H9 (cell line): ENCODE results near the gene GPHN. TPM values are rescaled to one million over a fixed set of nuclear protein-coding genes. Genes with fewer than 3 reads are reported as not detected.

Experiments
- DNase-seq: peaks from one replicate; pipeline ENCODE4 v3.0.0-alpha.2; 2017
- H2AFZ ChIP-seq: one replicate; pipeline ENCODE4 v1.6.1; 2013; ENCODE audit warnings: mild to moderate bottlenecking, low read length, control low read depth, moderate library complexity
- H2AK5ac ChIP-seq: 2 replicates; pipeline ENCODE4 v1.6.1; 2013; ENCODE audit warnings: low read length, control low read depth, mixed read lengths; ENCODE audit not compliant: insufficient read length
- H2BK120ac ChIP-seq: one replicate; pipeline ENCODE4 v1.6.1; 2013; ENCODE audit warnings: low read depth, mild to moderate bottlenecking, low read length, control low read depth, inconsistent platforms; ENCODE audit not compliant: poor library complexity, severe bottlenecking
- H2BK12ac ChIP-seq: 2 replicates; pipeline ENCODE4 v1.6.1; 2013; ENCODE audit warnings: low read length, control low read depth, mixed read lengths, low read depth; ENCODE audit not compliant: insufficient read length
- H2BK15ac ChIP-seq: 2 replicates; pipeline ENCODE4 v1.6.1; 2013; ENCODE audit warnings: low read depth, low read length, control low read depth
- H2BK20ac ChIP-seq: one replicate; pipeline ENCODE4 v1.6.1; 2013; ENCODE audit warnings: low read depth, mild to moderate bottlenecking, low read length, control low read depth, inconsistent platforms; ENCODE audit not compliant: poor library complexity, severe bottlenecking
- H2BK5ac ChIP-seq: 2 replicates; pipeline ENCODE4 v1.6.1; 2013; ENCODE audit warnings: low read length, control low read depth, mixed read lengths; ENCODE audit not compliant: insufficient read length
- H3K14ac ChIP-seq: 2 replicates; pipeline ENCODE4 v1.6.1; 2013; ENCODE audit warnings: low read length, control low read depth; ENCODE audit not compliant: insufficient read depth
- H3K18ac ChIP-seq: 2 replicates; pipeline ENCODE4 v1.6.1; 2013; ENCODE audit warnings: low read depth, mild to moderate bottlenecking, mixed read lengths, low read length, control low read depth; ENCODE audit not compliant: insufficient read length
- H3K23ac ChIP-seq: 2 replicates; pipeline ENCODE4 v1.6.1; 2013; ENCODE audit warnings: low read length, control low read depth, mixed read lengths, low read depth; ENCODE audit not compliant: insufficient read length
- H3K23me2 ChIP-seq: 2 replicates; pipeline ENCODE4 v1.6.1; 2013; ENCODE audit warnings: low read depth, mild to moderate bottlenecking, mixed read lengths, low read length, control low read depth; ENCODE audit not compliant: insufficient read length, poor library complexity, severe bottlenecking
- H3K27ac ChIP-seq: 2 replicates; pipeline ENCODE4 v1.5.1; 2013; ENCODE audit warnings: low read length, control low read depth, mixed read lengths, low read depth; ENCODE audit not compliant: insufficient read length
- H3K27me3 ChIP-seq: 2 replicates; pipeline ENCODE4 v1.6.1; 2013; ENCODE audit warnings: low read length, control low read depth, inconsistent platforms; ENCODE audit not compliant: insufficient read depth
- H3K4ac ChIP-seq: 2 replicates; pipeline ENCODE4 v1.6.1; 2013; ENCODE audit warnings: low read depth, mild to moderate bottlenecking, control low read depth, inconsistent platforms, low read length, moderate library complexity
- H3K4me1 ChIP-seq: 2 replicates; pipeline ENCODE4 v1.6.1; 2013; ENCODE audit warnings: low read length, control low read depth, inconsistent platforms; ENCODE audit not compliant: insufficient read depth
- H3K4me2 ChIP-seq: 2 replicates; pipeline ENCODE4 v1.6.1; 2013; ENCODE audit warnings: low read length, control low read depth, mixed read lengths; ENCODE audit not compliant: insufficient read length, insufficient read depth
- H3K56ac ChIP-seq: 2 replicates; pipeline ENCODE4 v1.6.1; 2013; ENCODE audit warnings: low read depth, mild to moderate bottlenecking, mixed read lengths, low read length, control low read depth; ENCODE audit not compliant: insufficient read length
- H3K79me1 ChIP-seq: 2 replicates; pipeline ENCODE4 v1.6.1; 2013; ENCODE audit warnings: low read depth, mild to moderate bottlenecking, moderate library complexity, low read length, control low read depth, inconsistent platforms; ENCODE audit not compliant: insufficient read depth, poor library complexity, severe bottlenecking
- H3K79me2 ChIP-seq: 2 replicates; pipeline ENCODE4 v1.6.1; 2013; ENCODE audit warnings: low read length, control low read depth, inconsistent platforms; ENCODE audit not compliant: insufficient read depth
- H3K9ac ChIP-seq: 2 replicates; pipeline ENCODE4 v1.6.1; 2013; ENCODE audit warnings: low read length, control low read depth, mixed read lengths; ENCODE audit not compliant: insufficient read length; ENCODE audit errors: extremely low read depth
- H3K9me3 ChIP-seq: one replicate; pipeline ENCODE4 v1.6.1; 2013; ENCODE audit warnings: low read depth, low read length, inconsistent platforms; ENCODE audit not compliant: control insufficient read depth
- H3T11ph ChIP-seq: one replicate; pipeline ENCODE4 v1.6.1; 2013; ENCODE audit warnings: mild to moderate bottlenecking, low read length, control low read depth, inconsistent platforms
- H4K20me1 ChIP-seq: one replicate; pipeline ENCODE4 v1.6.1; 2013; ENCODE audit not compliant: control insufficient read depth, insufficient read length, insufficient read depth
- H4K5ac ChIP-seq: 2 replicates; pipeline ENCODE4 v1.6.1; 2013; ENCODE audit warnings: low read depth, mild to moderate bottlenecking, mixed read lengths, low read length, control low read depth; ENCODE audit not compliant: insufficient read length
- H4K8ac ChIP-seq: replicated peaks from 2 replicates; pipeline ENCODE4 v1.6.1; 2013; ENCODE audit warnings: low read length, control low read depth, mixed read lengths, low read depth; ENCODE audit not compliant: insufficient read length
- H4K91ac ChIP-seq: 2 replicates; pipeline ENCODE4 v1.6.1; 2013; ENCODE audit warnings: low read depth, mild to moderate bottlenecking, moderate library complexity, mixed read lengths, low read length, control low read depth; ENCODE audit not compliant: insufficient read length
- H3K27ac Mint-ChIP-seq, 3 experiments: 2 replicates in 2 of 3; 3 replicates in 1 of 3; pipeline ENCODE4 v1.8.0; 2020 to 2021; ENCODE audit warnings: mixed read lengths in 3 of 3, mild to moderate bottlenecking in 1 of 3, moderate library complexity in 1 of 3
- H3K27me3 Mint-ChIP-seq: 2 replicates; pipeline ENCODE4 v1.8.0; 2021; ENCODE audit warnings: low read depth, mild to moderate bottlenecking, moderate library complexity, mixed read lengths
- H3K36me3 Mint-ChIP-seq, 3 experiments: 2 replicates in 2 of 3; 3 replicates in 1 of 3; pipeline ENCODE4 v1.8.0; 2020 to 2021; ENCODE audit warnings: low read depth in 3 of 3, mixed read lengths in 3 of 3; ENCODE audit not compliant: insufficient read depth in 1 of 3
- H3K4me1 Mint-ChIP-seq, 2 experiments: 2 replicates each; pipeline ENCODE4 v1.8.0; 2020; ENCODE audit warnings: mixed read lengths in 2 of 2
- H3K4me3 Mint-ChIP-seq, 2 experiments: 2 replicates in 1 of 2; 3 replicates in 1 of 2; pipeline ENCODE4 v1.8.0; 2020 to 2021; ENCODE audit warnings: mild to moderate bottlenecking in 2 of 2, mixed read lengths in 2 of 2, moderate library complexity in 1 of 2
- H3K9me3 Mint-ChIP-seq, 2 experiments: 2 replicates in 1 of 2; 3 replicates in 1 of 2; pipeline ENCODE4 v1.8.0; 2020; ENCODE audit warnings: mild to moderate bottlenecking in 2 of 2, mixed read lengths in 2 of 2, moderate library complexity in 1 of 2
- CTCF ChIP-seq: fragments of 200-600 bp; sonication (generic); conservative IDR thresholded peaks from 3 replicates; pipeline ENCODE4 v1.8.0; 2021; ENCODE audit warnings: antibody characterized with exemption, mild to moderate bottlenecking
- WGBS: extraction: QIAGEN DNeasy Blood & Tissue Kit; methylation state at CpG from one replicate; pipeline ENCODE4 v1.1.7; 2013; ENCODE audit warnings: missing lambda C conversion rate, low lambda C conversion rate, mixed read lengths; ENCODE audit not compliant: insufficient read length; ENCODE audit errors: extremely low coverage; 5-methylcytosine and 5-hydroxymethylcytosine counted together
- total RNA-seq: library from RNA; stranded (reverse); gene quantifications from 2 replicates; pipeline ENCODE4 v1.2.1, GENCODE V29; 2021

The GPHN gene
- total RNA-seq, 1 experiment from 2014 or later, result 16.1 TPM

- Histone ChIP-seq H3K9me3 (no peaks in the 10 kb centered on the region), H2AFZ (no peak overlapping the region), H2BK5ac (no peak overlapping the region), H3K9ac (no peak overlapping the region), H3K27ac (no peak overlapping the region), H2BK120ac (no peak overlapping the region), H3K4ac (no peak overlapping the region), H3K14ac (no peak overlapping the region), H3K4me2 (no peak overlapping the region), H4K5ac (no peak overlapping the region), H3K56ac (no peak overlapping the region), H3K27me3 (no peaks in the 10 kb centered on the region), H4K8ac (no peak overlapping the region), H2BK20ac (no peak overlapping the region), H3K4me1 (no peaks in the 10 kb centered on the region), H2BK15ac (no peak overlapping the region), H3K79me2 (no peaks in the 10 kb centered on the region; the same call in 1 of the 2 replicates), H2AK5ac (no peak overlapping the region), H3K18ac (no peak overlapping the region), H3K23me2 (no peaks in the 10 kb centered on the region), H2BK12ac (no peak overlapping the region), H3T11ph (no peak overlapping the region), H4K91ac (no peak overlapping the region), H4K20me1 (no peaks in the 10 kb centered on the region), H3K79me1 (peaks cover 5% of the 10 kb centered on the region), H3K23ac (no peak overlapping the region)
- H3K4me3 Mint-ChIP-seq, result no peak overlapping the region
- H3K9me3 Mint-ChIP-seq, result peaks cover 15 to 43% of the 10 kb centered on the region in 2 experiments
- H3K27me3 Mint-ChIP-seq, result no peaks in the 10 kb centered on the region
- H3K4me1 Mint-ChIP-seq, result no peaks in the 10 kb centered on the region
- H3K27ac Mint-ChIP-seq, result no peak overlapping the region
- DNase-seq, result no peak
- H3K36me3 Mint-ChIP-seq, result peaks cover 11 to 39% (median 16%) of the 10 kb centered on the region in 3 experiments
- no CpG with 5 or more reads among the region's 1 CpG for WGBS
- no peak for TF ChIP-seq CTCF
These were observed 64.9 kb downstream of the GPHN start for GRCh38 chr14:66572826-66573225.
